EL (cell line): Measurements from ENCODE around the gene OTOGL.
A peak's percentile ranks its signal among the peaks of the same experiment; 100 is the strongest.
"Not testable (repeated sequence)": the region's sequence is repeated elsewhere in the genome, so short reads cannot be mapped to it uniquely, and the experiment has no call there.

Experiments used
- DNase-seq: peaks from one replicate; pipeline ENCODE4 v3.0.0-alpha.2; 2016

The OTOGL gene

GRCh38 chr12:80099259-80099658 is at the start of gene OTOGL:
OTOGL (plus strand) TSS chr12:80099537; CDS start chr12:80209432, 109,895 bp downstream.
- DNase-seq, result no peak

GRCh38 chr12:80050236-80050635 is 49.1 kb upstream of the OTOGL start:
- no peak for DNase-seq

- DNase-seq, result peak; percentile 85
Measured at GRCh38 chr12:80053051-80053790, 46.1 kb upstream of the OTOGL start.

- DNase-seq, result no peak
Measured at GRCh38 chr12:80056232-80056631, 43.1 kb upstream of the OTOGL start.

GRCh38 chr12:80056845-80057244 is 42.5 kb upstream of the OTOGL start:
- no peak for DNase-seq

GRCh38 chr12:80058586-80058985 is 40.8 kb upstream of the OTOGL start:
- no peak for DNase-seq

- no peak for DNase-seq
Measured at GRCh38 chr12:80059102-80059501, 40.2 kb upstream of the OTOGL start.

GRCh38 chr12:80059875-80060274 is 39.5 kb upstream of the OTOGL start:
- DNase-seq, result no peak

- DNase-seq, result no peak
Measured at GRCh38 chr12:80064269-80064668, 35.1 kb upstream of the OTOGL start.

- DNase-seq, result no peak
Measured at GRCh38 chr12:80064951-80065350, 34.4 kb upstream of the OTOGL start.

GRCh38 chr12:80068173-80068572 is 31.2 kb upstream of the OTOGL start:
- no peak for DNase-seq

- not testable (repeated sequence) for DNase-seq
Measured at GRCh38 chr12:80083892-80084614, 15.3 kb upstream of the OTOGL start.

GRCh38 chr12:80086025-80086424 is 13.3 kb upstream of the OTOGL start:
- DNase-seq, result no peak

- DNase-seq, result no peak
Measured at GRCh38 chr12:80087486-80088213, 11.7 kb upstream of the OTOGL start.

- peak; percentile 14 for DNase-seq
Measured at GRCh38 chr12:80100591-80100990, 1.3 kb downstream of the OTOGL start.

GRCh38 chr12:80101126-80101525 is 1.8 kb downstream of the OTOGL start:
- peak; percentile 26 for DNase-seq

- DNase-seq, result peak; percentile 63
Measured at GRCh38 chr12:80107221-80107620, 7.9 kb downstream of the OTOGL start.

- DNase-seq, result no peak
Measured at GRCh38 chr12:80116735-80117134, 17.4 kb downstream of the OTOGL start.

- DNase-seq, result no peak
Measured at GRCh38 chr12:80118565-80119324, 19.4 kb downstream of the OTOGL start.

GRCh38 chr12:80120994-80121393 is 21.7 kb downstream of the OTOGL start:
- DNase-seq, result no peak

GRCh38 chr12:80121661-80122060 is 22.3 kb downstream of the OTOGL start:
- no peak for DNase-seq

- DNase-seq, result peak; percentile 21
Measured at GRCh38 chr12:80129895-80130530, 30.7 kb downstream of the OTOGL start.
